Activated CD4-positive, alpha-beta T cell treated with anti-CD3 and anti-CD28 coated beads, Interleukin-10, Interleukin-2, amounts not matched to agents 100 ng/mL and 50 ng/mL, durations not matched to agents 16 hours and 8 hours (primary cell): Measurements from ENCODE around the gene MRPS30.
"Not testable (repeated sequence)": the region's sequence is repeated elsewhere in the genome, so short reads cannot be mapped to it uniquely, and the experiment has no call there.

ENCODE experiments used
- DNase-seq: peaks from one replicate; pipeline ENCODE4 v3.0.0-alpha.2; 2020

The MRPS30 gene

GRCh38 chr5:44808435-44809214 is at the start of gene MRPS30:
Gene MRPS30 (plus strand): TSS chr5:44808947. CDS start chr5:44808963, 16 bp downstream.
- DNase-seq, result peak; percentile 97

GRCh38 chr5:44769200-44769876 is 39.4 kb upstream of the MRPS30 start:
- DNase-seq, result no peak

- no peak for DNase-seq
Observed at GRCh38 chr5:44769877-44770209, 38.9 kb upstream of the MRPS30 start.

- DNase-seq, result no peak
Observed at GRCh38 chr5:44770780-44771717, 37.7 kb upstream of the MRPS30 start.

- DNase-seq, result not testable (repeated sequence)
Observed at GRCh38 chr5:44772397-44772796, 36.4 kb upstream of the MRPS30 start.

- DNase-seq, result peak; percentile 29
Observed at GRCh38 chr5:44774279-44774880, 34.4 kb upstream of the MRPS30 start.

GRCh38 chr5:44779167-44779566 is 29.6 kb upstream of the MRPS30 start:
- DNase-seq, result no peak

GRCh38 chr5:44783634-44784315 is 25.0 kb upstream of the MRPS30 start:
- DNase-seq, result no peak

GRCh38 chr5:44787731-44788130 is 21.0 kb upstream of the MRPS30 start:
- no peak for DNase-seq

- DNase-seq, result not testable (repeated sequence)
Observed at GRCh38 chr5:44789372-44789995, 19.3 kb upstream of the MRPS30 start.

GRCh38 chr5:44792031-44792673 is 16.6 kb upstream of the MRPS30 start:
- DNase-seq, result not testable (repeated sequence)

GRCh38 chr5:44794371-44794770 is 14.4 kb upstream of the MRPS30 start:
- DNase-seq, result no peak

- DNase-seq, result no peak
Observed at GRCh38 chr5:44795496-44795895, 13.3 kb upstream of the MRPS30 start.

GRCh38 chr5:44797841-44798240 is 10.9 kb upstream of the MRPS30 start:
- no peak for DNase-seq

GRCh38 chr5:44801992-44802391 is 6.8 kb upstream of the MRPS30 start:
- DNase-seq, result no peak

GRCh38 chr5:44806608-44807007 is 2.1 kb upstream of the MRPS30 start:
- no peak for DNase-seq

GRCh38 chr5:44807269-44807668 is 1.5 kb upstream of the MRPS30 start:
- DNase-seq, result no peak

GRCh38 chr5:44809215-44809955 is 638 bp downstream of the MRPS30 start:
- peak; percentile 69 for DNase-seq

GRCh38 chr5:44809956-44810420 is 1.2 kb downstream of the MRPS30 start:
- DNase-seq, result no peak

GRCh38 chr5:44814761-44815160 is 6.0 kb downstream of the MRPS30 start:
- no peak for DNase-seq
